ENCODE data around the gene COL24A1.

COL24A1 gene

DNA sequence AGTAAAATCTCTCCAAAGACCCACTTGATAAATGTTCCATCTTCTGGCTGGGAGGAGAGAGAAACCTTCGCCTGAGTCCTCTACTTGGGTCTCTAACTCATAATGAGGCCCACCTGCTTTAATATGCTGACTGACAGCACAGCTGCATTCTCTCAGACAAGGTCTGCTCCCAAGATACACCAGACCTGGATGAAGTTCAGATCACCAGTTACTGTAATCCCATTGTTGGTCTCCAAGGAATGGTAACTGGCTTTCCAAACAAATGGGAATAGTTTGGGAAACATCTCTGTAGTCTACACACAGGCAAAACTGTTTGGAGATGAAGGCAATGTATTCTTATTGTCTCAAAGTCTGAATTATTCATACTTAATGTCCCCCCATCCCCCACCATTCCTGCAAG is 27.9 kb upstream of the COL24A1 start:
- Histone ChIP-seq H3K36me3 (no peaks in the 10 kb centered on the region), H3K4me3 (ENCODE audit: low read depth, low read length) (no peak overlapping the region), H3K9me3 (ENCODE audit: severe bottlenecking) (no peaks in the 10 kb centered on the region), H3K27me3 (ENCODE audit: insufficient read depth, low read depth, severe bottlenecking) (no peaks in the 10 kb centered on the region), H3K27ac (no peak overlapping the region)
- DNase-seq = no peak
- TF ChIP-seq, protein P1, sequence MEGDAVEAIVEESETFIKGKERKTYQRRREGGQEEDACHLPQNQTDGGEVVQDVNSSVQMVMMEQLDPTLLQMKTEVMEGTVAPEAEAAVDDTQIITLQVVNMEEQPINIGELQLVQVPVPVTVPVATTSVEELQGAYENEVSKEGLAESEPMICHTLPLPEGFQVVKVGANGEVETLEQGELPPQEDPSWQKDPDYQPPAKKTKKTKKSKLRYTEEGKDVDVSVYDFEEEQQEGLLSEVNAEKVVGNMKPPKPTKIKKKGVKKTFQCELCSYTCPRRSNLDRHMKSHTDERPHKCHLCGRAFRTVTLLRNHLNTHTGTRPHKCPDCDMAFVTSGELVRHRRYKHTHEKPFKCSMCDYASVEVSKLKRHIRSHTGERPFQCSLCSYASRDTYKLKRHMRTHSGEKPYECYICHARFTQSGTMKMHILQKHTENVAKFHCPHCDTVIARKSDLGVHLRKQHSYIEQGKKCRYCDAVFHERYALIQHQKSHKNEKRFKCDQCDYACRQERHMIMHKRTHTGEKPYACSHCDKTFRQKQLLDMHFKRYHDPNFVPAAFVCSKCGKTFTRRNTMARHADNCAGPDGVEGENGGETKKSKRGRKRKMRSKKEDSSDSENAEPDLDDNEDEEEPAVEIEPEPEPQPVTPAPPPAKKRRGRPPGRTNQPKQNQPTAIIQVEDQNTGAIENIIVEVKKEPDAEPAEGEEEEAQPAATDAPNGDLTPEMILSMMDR (IDR thresholded peaks at IDR 0.05; ENCODE audit: low read depth, low read length) = no peak

DNA sequence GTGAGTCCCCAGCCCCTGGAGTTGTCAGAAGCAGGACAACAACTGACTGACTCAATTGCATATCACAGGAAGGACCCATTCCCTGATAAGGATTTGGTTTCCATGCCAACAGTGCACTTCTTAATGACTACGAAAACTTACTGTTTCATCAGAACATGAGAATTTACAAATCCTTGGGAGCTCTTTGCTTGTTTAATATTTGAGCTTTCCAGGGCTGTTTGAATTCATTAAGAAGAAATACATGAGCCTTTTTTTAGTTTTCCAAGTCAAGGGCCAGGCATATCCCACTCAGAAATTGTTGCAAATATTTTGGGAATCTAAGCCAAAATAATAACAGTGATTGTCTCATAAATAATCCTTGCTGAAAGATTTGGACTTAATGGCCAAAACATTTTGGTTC is 27.2 kb upstream of the COL24A1 start:
- TF ChIP-seq, protein P1 (IDR thresholded peaks at IDR 0.05; ENCODE audit: low read depth, low read length) = no peak
- Histone ChIP-seq H3K9me3 (ENCODE audit: severe bottlenecking) (no peaks in the 10 kb centered on the region), H3K36me3 (no peaks in the 10 kb centered on the region), H3K27ac (no peak overlapping the region), H3K27me3 (ENCODE audit: insufficient read depth, low read depth, severe bottlenecking) (no peaks in the 10 kb centered on the region), H3K4me3 (ENCODE audit: low read depth, low read length) (no peak overlapping the region)
- no peak for DNase-seq

DNA sequence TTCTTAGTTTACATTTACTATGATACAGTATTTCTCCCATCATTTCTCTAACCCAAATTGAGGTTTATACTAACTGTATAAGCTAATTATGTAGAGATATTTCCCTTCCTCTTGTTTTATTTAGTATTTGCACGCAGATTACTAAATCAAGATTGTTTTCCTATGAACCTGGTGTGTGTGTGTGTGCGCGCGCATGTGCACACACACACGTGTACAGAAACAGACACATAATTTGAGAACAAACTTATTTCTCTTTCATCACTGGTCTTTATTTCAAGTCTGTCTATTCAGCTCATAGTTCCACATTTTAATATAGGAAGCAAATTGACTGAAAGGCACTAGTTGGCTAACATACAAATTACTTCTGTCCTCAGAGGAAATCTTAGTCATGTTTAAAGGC is 19.7 kb upstream of the COL24A1 start:
- H3K4me3 ChIP-seq (ENCODE audit: low read depth, low read length) = no peak overlapping the region
- no peaks in the 10 kb centered on the region for H3K9me3 ChIP-seq (ENCODE audit: severe bottlenecking)
- no peaks in the 10 kb centered on the region for H3K27me3 ChIP-seq (ENCODE audit: insufficient read depth, low read depth, severe bottlenecking)
- no peak for DNase-seq
- no peaks in the 10 kb centered on the region for H3K36me3 ChIP-seq
- TF ChIP-seq, protein P1 (IDR thresholded peaks at IDR 0.05; ENCODE audit: low read depth, low read length) = no peak
- no peak overlapping the region for H3K27ac ChIP-seq

DNA sequence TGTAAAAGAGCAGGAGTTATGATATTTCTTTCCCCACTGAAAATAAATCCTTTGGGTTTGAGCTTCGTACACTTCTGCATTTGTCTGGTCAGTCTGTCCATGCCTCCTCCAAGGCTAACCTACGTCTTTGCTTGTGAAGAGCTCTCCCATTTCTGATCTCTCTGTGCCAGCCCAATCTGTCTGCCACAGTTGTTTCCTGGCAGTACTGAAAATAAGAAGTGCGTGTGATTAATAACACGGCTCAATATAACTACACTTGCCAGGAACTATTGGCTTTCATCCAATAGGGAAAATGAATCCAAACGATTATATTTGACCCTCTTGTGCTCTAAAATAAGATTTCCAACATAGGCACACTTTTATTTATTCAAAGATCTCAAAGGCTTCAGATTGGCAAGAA is 19.2 kb upstream of the COL24A1 start:
- Histone ChIP-seq H3K9me3 (ENCODE audit: severe bottlenecking) (no peaks in the 10 kb centered on the region), H3K27me3 (ENCODE audit: insufficient read depth, low read depth, severe bottlenecking) (no peaks in the 10 kb centered on the region), H3K36me3 (no peaks in the 10 kb centered on the region), H3K27ac (no peak overlapping the region), H3K4me3 (ENCODE audit: low read depth, low read length) (no peak overlapping the region)
- no peak for DNase-seq
- TF ChIP-seq, protein P1 (IDR thresholded peaks at IDR 0.05; ENCODE audit: low read depth, low read length) = no peak

DNA sequence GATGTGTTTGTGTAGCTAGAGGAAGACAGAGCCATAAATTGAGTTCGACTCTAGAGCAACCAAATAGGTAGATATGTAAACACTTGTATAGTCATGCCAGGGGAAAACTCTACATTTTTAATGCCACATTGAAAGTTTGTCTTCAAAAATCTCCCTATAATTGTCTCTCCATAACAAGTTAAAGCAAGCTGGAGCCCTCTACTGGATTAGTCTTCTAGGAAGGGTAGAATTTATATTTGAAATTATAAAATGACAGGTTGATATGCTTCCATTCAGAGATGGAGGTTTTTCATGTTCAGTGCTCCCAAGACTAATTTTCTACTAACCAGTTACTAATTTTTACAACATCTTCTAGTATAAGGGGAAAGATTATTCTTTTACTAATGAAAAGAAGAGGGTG is 13.1 kb upstream of the COL24A1 start:
- Histone ChIP-seq H3K4me3 (ENCODE audit: low read depth, low read length) (no peak overlapping the region), H3K27me3 (ENCODE audit: insufficient read depth, low read depth, severe bottlenecking) (no peaks in the 10 kb centered on the region), H3K36me3 (no peaks in the 10 kb centered on the region), H3K27ac (no peak overlapping the region), H3K9me3 (ENCODE audit: severe bottlenecking) (no peaks in the 10 kb centered on the region)
- DNase-seq = no peak
- TF ChIP-seq, protein P1 (IDR thresholded peaks at IDR 0.05; ENCODE audit: low read depth, low read length) = no peak

DNA sequence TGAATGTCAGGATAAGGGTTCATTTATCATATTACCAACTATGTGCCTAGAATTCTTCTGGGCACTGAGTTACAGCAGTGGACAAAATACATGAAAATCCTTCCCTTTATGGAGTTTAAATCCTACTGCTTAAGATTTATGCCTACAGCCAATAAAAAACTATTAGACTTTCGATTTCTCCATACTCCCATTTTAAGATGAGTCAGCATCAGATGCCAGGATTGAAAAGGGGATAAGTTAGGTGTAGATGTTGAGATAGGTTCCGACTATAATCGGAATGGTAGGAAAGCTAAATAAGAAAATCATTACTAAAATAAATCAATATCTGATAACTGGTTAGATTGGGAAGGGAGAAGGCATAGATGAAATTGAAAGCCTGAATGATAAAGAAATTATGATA is 3.2 kb upstream of the COL24A1 start:
- no peak for DNase-seq
- H3K9me3 ChIP-seq (ENCODE audit: severe bottlenecking) = no peaks in the 10 kb centered on the region
- H3K36me3 ChIP-seq = no peaks in the 10 kb centered on the region
- H3K4me3 ChIP-seq (ENCODE audit: low read depth, low read length) = no peak overlapping the region
- TF ChIP-seq, protein P1 (IDR thresholded peaks at IDR 0.05; ENCODE audit: low read depth, low read length) = no peak
- H3K27ac ChIP-seq = no peak overlapping the region
- H3K27me3 ChIP-seq (ENCODE audit: insufficient read depth, low read depth, severe bottlenecking) = no peaks in the 10 kb centered on the region

All from WERI-Rb-1 (cell line).